ENCODE results near the gene ARL4D.

The ARL4D gene

DNA sequence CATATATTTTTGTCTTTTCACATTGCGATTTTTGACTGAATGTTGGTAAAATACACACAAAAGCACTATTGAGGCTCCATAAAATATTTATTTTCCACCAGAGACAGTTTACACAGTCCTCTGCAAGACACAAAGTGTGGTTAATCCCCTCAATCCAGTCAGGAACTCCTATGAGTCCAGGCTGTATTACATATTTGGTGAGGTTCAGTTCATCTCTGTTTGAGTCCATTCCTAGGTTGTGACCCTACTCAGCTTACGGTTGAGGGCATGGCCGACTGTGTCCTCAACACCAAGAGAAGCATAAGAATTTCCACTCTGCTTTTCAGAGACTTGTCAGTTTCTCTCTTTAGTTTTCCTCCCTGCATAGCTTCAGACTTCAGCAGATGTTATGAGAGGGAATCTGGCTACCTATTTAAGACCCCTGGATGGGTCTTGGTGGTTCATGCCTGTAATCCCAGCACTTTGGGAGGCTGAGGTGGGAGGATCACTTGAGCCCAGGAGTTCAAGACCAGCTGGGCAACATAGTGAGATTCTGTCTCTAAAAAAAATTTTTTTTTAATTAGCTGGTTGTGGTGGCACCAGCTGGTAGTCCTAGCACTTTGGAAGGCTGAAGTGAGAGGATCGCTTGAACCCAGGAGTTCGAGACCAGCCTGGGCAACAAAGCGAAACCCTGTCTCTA, 25.1 kb downstream of the ARL4D start:
- Mint-ChIP-seq H3K9me3 (no peaks in the 10 kb centered on the region), H3K27ac (no peak overlapping the region), H3K4me1 (no peaks in the 10 kb centered on the region), H3K27me3 (peaks cover 22% of the 10 kb centered on the region), H3K4me3 (no peak overlapping the region)
- no peak for ATAC-seq
- DNase-seq, result no peak

DNA sequence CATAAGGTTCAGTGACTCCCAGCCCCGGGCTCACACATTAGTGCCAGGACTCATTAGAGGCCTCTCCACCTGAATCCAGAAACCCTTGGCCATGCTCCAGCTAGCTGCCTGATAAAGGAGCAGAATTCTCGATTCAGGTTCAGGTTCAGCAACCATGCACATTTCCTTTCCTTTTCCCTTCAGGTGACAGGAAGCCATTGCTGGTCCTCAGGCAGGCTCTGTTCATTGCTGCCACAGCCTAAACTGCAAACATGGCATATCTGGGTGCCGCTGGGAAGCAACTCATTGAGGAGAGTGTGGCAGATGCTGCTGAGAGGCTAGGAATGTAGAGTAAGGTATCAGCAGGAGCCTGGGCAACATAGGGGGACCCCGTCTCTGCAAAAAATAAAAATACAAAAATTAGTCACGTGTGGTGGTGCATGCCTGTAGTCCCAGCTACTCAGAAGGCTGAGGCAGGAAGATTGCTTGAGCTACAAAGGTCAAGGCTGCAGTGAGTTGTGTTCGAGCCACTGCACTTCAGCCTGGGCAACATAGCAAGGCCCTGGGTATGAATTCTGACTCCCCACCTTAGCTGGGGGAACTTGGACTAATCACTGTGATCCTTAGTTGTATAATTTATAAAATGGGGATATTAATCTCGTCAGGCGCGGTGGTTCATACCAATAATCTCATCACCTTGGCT, 28.7 kb downstream of the ARL4D start:
- DNase-seq, result no peak
- no peak overlapping the region for H3K27ac Mint-ChIP-seq
- H3K4me1 Mint-ChIP-seq, result no peaks in the 10 kb centered on the region
- peaks cover 30% of the 10 kb centered on the region for H3K27me3 Mint-ChIP-seq
- no peak for ATAC-seq
- no peak overlapping the region for H3K4me3 Mint-ChIP-seq
- no peaks in the 10 kb centered on the region for H3K9me3 Mint-ChIP-seq

DNA sequence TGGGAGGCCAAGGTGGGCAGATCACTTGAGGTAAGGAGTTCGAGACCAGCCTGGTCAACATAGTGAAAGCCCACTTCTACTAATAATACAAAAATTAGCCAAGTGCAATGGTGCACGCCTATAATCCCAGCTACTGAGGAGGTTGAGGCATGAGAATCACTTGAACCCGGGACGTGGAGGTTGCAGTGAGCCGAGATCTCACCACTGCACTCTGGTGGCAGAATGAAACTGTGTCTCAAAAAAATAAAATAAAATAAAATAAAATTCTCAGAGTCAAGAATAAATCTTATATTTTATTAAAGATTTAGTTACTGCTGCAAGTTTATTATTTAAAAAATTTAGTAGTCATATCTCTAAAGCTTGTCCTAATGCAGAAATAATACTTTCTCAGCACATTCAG, 29.7 kb downstream of the ARL4D start:
- peaks cover 34% of the 10 kb centered on the region for H3K27me3 Mint-ChIP-seq
- no peak overlapping the region for H3K27ac Mint-ChIP-seq
- H3K4me3 Mint-ChIP-seq, result no peak overlapping the region
- H3K4me1 Mint-ChIP-seq, result no peaks in the 10 kb centered on the region
- DNase-seq (no peak), ATAC-seq (no peak)
- no peaks in the 10 kb centered on the region for H3K9me3 Mint-ChIP-seq

DNA sequence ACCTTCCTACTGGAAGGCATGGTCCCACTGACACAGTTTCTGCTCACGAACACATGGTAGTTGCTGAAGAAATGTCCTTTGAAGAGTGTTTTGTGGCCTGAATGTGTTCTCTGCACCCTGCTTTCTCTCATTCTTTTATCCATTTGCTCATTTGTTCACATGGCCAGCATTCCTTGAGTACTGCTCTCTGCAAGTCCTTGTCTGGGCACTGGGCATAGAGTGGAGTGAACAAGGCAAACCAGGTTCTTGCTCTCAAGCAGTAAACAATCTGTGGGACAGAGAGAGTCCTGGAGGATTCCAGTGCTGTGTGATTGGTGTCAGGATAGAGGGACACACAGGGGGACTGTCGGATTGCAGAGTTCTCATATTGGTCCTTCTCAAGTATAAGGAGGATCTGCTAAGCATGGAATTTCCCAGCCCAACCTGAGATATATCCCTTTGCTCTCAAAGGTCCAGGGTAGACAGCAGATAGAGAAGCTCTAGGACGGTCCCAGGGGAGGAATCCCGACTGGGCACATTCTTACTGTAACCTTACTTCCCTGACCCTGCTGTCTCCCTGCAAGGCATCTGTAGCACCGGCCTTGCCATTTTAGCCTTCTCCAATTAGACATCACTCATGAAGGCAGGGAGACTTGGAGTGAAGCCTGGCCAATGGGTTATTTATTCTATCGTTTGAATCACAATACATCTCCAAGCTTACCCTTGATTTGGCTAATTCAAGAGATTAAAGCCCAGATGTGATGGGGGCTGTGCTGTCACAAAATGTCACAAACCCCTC, 32.3 kb downstream of the ARL4D start:
- Mint-ChIP-seq H3K9me3 (no peaks in the 10 kb centered on the region), H3K27me3 (peaks cover 46% of the 10 kb centered on the region), H3K4me3 (no peak overlapping the region), H3K4me1 (no peaks in the 10 kb centered on the region), H3K27ac (no peak overlapping the region)
- DNase-seq (no peak), ATAC-seq (no peak)

DNA sequence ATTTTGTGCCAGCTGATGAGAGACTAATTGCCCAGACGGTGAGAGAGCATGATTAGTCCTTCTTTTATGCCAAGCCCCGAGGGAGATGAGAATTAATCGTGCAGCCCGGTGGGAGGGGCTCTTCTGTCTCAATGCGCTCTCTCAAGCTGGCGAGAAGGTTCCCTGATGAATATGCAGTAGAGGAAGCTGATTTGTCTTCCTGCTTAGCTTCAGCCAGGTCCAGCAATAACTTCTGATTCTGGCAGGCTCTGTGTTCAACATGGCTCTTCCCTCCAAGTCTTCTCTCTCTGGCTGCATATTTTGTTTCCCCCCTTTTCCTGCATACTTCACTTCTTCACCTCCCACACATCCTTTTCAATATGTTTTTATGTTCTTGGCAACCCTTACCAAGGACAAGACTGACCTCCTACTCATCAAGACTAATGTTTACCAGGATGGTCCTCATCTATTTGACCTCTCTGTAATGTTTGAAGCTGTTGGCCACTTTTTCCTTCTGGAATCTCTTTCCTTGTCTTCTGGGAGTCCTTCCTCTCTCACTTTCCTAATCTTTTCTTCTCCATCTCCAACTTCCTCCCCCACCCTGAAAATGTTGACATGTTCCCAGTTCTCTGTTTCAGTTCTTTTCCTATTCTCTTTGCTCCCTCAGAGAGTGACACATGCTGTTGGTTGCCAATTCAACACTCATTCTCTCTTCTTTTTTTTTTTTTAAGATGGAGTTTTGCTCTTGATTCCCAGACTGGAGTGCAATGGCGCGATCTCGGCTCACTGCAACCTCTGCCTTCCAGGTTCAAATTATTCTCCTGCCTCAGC, 33.1 kb downstream of the ARL4D start:
- Mint-ChIP-seq H3K4me1 (no peaks in the 10 kb centered on the region), H3K9me3 (no peaks in the 10 kb centered on the region), H3K27ac (no peak overlapping the region), H3K27me3 (peaks cover 47% of the 10 kb centered on the region), H3K4me3 (no peak overlapping the region)
- DNase-seq (no peak), ATAC-seq (no peak)

DNA sequence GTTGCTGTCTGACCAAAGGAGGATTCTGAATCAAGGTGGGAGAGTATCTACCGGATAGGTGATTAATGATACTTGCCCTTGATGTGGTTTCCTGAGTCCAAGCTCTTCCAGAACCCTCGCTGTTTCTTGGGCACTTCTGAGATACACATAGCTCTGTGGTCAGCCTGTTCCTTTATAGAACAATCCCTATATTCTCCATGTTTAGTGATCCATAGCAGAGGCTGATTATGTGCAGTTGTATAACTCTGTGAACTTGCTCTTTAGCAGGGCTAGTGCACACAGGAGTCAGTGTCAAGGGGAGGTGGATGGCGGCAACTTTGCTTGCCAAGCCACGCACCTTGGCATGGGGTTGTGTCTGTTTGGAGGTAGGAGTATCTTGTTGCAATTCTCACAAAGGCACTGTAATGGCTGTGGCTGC, 36.1 kb downstream of the ARL4D start:
- no peak overlapping the region for H3K27ac Mint-ChIP-seq
- H3K4me3 Mint-ChIP-seq, result no peak overlapping the region
- ATAC-seq (no peak), DNase-seq (no peak)
- no peaks in the 10 kb centered on the region for H3K9me3 Mint-ChIP-seq
- peaks cover 40% of the 10 kb centered on the region for H3K27me3 Mint-ChIP-seq
- no peaks in the 10 kb centered on the region for H3K4me1 Mint-ChIP-seq

DNA sequence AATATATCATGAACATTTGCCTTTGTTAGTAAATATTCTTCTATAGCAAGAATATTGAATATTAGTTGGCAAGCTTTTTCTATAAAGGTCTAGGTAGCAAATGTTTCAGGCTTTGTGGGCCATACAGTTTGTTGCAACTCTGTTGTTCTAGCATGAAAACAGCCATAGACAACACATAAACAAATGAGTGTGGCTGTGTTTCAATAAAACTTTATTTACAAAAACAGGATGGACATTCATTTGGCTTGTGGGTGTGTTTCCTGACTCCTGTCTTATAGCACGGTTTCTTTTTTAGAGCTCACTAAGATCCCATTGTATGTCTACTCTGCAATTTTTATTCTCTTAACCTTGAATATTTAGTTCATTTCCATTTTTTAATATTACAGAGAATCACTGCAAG, 39.0 kb downstream of the ARL4D start:
- DNase-seq (no peak), ATAC-seq (no peak)
- H3K9me3 Mint-ChIP-seq, result no peaks in the 10 kb centered on the region
- H3K4me1 Mint-ChIP-seq, result no peaks in the 10 kb centered on the region
- no peak overlapping the region for H3K27ac Mint-ChIP-seq
- no peak overlapping the region for H3K4me3 Mint-ChIP-seq
- H3K27me3 Mint-ChIP-seq, result peaks cover 32% of the 10 kb centered on the region

DNA sequence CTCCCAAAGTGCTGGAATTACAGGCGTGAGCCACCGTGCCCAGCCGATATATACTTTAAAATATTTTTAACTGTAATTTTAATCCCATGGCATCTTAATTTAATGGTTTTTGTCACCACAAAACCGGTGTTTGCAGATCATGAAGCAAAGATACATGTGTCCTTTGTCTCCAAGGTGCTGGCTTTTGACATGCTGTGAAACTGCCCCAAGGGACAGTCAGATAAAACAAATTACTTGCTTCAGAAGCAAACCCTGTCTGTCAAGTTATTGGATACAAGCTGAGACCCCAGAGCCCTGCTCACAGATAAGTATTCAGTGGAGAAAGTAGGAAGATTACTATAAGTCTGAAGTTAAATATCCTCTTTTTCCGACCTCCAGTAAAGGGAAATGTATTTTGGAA, 39.8 kb downstream of the ARL4D start:
- no peaks in the 10 kb centered on the region for H3K9me3 Mint-ChIP-seq
- ATAC-seq (no peak), DNase-seq (no peak)
- no peak overlapping the region for H3K27ac Mint-ChIP-seq
- H3K4me3 Mint-ChIP-seq, result no peak overlapping the region
- H3K4me1 Mint-ChIP-seq, result no peaks in the 10 kb centered on the region
- H3K27me3 Mint-ChIP-seq, result peaks cover 27% of the 10 kb centered on the region

DNA sequence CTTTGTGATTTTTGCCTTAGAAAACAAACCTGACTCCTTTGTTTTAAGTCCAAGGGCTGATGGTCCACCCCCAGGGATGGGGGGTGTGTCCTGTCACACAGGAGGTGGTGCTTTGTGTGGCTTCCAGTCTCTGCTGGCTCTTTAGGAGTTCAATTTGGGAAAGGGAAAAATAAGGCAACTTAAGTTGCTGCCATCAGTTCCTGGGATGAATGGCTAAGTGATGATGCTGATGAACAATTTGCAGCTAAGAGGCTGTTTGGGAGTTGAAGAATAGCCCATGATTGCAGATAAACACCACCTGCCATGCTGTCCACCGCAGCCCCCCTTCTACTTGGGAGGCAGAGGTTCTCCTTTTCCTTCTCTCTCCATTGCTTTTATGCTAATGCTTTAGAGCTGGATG, 40.2 kb downstream of the ARL4D start:
- peaks cover 23% of the 10 kb centered on the region for H3K27me3 Mint-ChIP-seq
- H3K4me3 Mint-ChIP-seq, result no peak overlapping the region
- H3K27ac Mint-ChIP-seq, result no peak overlapping the region
- ATAC-seq (no peak), DNase-seq (no peak)
- no peaks in the 10 kb centered on the region for H3K9me3 Mint-ChIP-seq
- H3K4me1 Mint-ChIP-seq, result no peaks in the 10 kb centered on the region

DNA sequence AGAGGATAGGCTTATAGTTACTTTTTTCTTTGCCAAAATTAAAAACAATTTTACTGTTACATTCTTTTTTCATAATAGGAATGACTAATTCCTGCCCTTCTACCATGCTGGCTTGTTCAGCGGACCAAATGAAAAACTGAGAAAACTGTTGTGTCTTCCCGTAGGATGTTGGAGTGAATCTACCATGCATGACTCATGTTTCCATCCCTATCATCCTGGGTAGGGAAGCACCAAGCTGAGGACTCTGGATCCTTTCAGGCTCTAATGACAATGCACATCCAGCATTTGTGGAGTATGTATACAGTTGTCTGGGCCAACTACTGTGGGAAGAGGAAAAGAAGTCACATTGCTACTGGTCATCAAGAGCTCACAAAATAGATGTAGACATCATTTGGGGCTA, 43.9 kb downstream of the ARL4D start:
- H3K27ac Mint-ChIP-seq, result no peak overlapping the region
- no peaks in the 10 kb centered on the region for H3K4me1 Mint-ChIP-seq
- DNase-seq, result no peak
- no peaks in the 10 kb centered on the region for H3K9me3 Mint-ChIP-seq
- no peak overlapping the region for H3K4me3 Mint-ChIP-seq
- H3K27me3 Mint-ChIP-seq, result peaks cover 9% of the 10 kb centered on the region
- no peak for ATAC-seq

DNA sequence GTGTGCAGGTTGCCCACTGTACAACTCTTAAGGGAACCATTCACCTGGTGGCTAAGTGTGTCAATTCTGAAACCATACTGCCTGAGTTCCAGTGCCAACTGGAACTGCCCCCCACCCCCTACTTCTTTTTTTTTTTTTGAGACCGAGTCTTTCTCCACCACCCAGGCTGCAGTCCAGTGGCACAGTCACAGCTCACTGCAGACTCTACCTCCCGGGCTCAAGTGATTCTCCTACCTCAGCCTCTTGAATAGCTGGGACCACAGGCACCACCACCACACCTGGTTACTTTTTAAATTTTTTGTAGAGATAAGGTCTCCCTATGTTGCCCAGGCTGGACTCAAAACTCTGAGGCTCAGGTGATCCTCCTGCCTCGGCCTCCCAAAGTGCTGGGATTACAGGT, 44.6 kb downstream of the ARL4D start:
- no peak overlapping the region for H3K27ac Mint-ChIP-seq
- ATAC-seq (no peak), DNase-seq (no peak)
- no peak overlapping the region for H3K4me3 Mint-ChIP-seq
- H3K4me1 Mint-ChIP-seq, result no peaks in the 10 kb centered on the region
- no peaks in the 10 kb centered on the region for H3K9me3 Mint-ChIP-seq
- H3K27me3 Mint-ChIP-seq, result peaks cover 9% of the 10 kb centered on the region

DNA sequence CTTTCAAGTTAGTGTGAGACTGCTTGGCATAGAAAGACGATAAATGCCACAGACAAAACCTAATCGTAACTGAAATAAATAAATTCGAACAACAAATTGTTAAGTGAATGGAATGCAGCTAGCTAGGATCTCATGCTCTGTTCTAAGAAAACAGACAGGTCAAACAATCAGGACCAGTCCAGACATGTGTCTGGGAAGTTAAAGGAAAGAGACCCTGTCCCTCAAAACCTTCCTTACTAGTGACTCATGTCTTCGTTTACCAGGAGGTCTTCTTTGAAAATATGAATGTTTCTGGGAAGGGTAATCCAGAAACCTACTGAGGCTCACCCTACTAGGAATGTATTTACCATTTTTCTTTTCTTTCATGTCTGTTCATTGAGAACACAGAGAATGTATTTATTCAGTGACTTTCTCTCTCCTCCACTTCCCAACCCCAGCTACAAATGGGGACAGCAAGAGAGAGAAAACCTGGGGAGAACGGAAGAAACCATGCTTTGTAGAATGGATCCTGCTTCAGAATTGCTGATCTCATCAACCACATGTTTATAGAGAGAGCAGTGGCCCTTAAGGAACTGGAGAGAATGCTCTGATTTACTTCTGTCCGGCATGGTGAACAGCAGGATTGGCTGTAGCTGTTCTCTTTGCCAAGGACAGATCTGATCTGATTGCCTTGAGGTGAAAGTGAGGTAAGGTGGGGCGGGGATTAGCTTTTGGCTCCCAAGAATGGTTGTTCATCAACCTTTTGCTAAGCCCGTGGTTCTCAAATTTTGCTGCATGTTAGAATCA, 45.6 kb downstream of the ARL4D start:
- no peak for ATAC-seq
- no peaks in the 10 kb centered on the region for H3K9me3 Mint-ChIP-seq
- no peak for DNase-seq
- H3K27ac Mint-ChIP-seq, result no peak overlapping the region
- H3K4me1 Mint-ChIP-seq, result no peaks in the 10 kb centered on the region
- H3K27me3 Mint-ChIP-seq, result peaks cover 9% of the 10 kb centered on the region
- no peak overlapping the region for H3K4me3 Mint-ChIP-seq

DNA sequence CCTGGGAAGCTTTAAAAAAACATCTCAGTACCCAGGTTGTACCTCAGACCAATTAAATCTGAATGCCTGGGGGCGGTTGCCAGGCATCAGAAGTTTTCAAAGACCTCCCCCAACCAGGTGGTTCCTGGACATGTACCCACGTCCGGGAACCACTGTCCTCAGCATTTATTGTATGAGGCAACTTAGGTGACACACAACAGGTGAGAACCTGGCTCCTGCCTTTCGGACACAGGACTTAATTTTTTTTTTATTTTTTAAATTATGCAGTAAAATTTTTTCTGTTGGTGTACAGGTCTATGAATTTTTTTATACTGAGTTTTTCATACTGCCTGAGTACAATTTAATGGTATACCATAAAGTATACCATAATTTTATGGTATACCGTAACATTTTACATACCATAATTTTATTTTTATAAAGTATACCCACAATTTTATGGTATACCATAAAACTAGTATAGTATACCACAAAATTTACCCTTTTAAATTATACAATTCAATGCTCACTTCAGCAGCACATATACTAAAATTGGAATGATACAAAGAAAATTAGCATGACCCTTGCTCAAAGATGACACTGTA, 46.3 kb downstream of the ARL4D start:
- Mint-ChIP-seq H3K27ac (no peak overlapping the region), H3K27me3 (peaks cover 9% of the 10 kb centered on the region), H3K9me3 (no peaks in the 10 kb centered on the region), H3K4me1 (no peaks in the 10 kb centered on the region), H3K4me3 (no peak overlapping the region)
- DNase-seq (no peak), ATAC-seq (no peak)

DNA sequence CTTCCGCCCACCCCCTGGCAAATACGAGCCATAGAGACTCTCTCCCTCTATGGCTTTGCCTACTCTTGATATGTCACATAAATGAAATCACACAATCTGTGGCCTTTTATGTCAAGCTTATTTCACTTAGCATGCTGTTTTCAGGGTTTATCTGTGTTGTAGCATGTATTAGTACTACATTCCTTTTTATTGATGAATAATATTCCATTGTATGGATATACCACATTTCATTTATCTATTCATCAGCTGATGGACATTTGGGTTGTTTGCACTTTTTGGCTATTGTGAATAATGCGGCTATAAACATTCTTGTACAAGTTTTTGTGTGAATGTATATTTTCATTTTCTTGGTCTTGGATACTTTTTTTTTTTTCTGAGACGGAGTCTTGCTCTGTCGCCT, 48.0 kb downstream of the ARL4D start:
- Mint-ChIP-seq H3K4me1 (no peaks in the 10 kb centered on the region), H3K9me3 (no peaks in the 10 kb centered on the region), H3K27ac (no peak overlapping the region), H3K27me3 (peaks cover 9% of the 10 kb centered on the region), H3K4me3 (no peak overlapping the region)
- ATAC-seq (no peak), DNase-seq (no peak)
